Fibroblast of upper back skin (primary cell): ENCODE measurements around the gene UCKL1.
"Not testable (repeated sequence)": the region's sequence is repeated elsewhere in the genome, so short reads cannot be mapped to it uniquely, and the experiment has no call there.

Experiments used
- DNase-seq: peaks from one replicate; pipeline ENCODE4 v3.0.0-alpha.2; 2013

UCKL1 gene

GRCh38 chr20:63955827-63956663 lies at the start of gene UCKL1:
TSS of gene UCKL1 (minus strand) at chr20:63956416. CDS start at chr20:63956372, 44 bp downstream.
- peak; percentile 87 for DNase-seq

GRCh38 chr20:64005394-64005793 lies 49.2 kb upstream of the UCKL1 start:
- no peak for DNase-seq

- DNase-seq = no peak
Observed at GRCh38 chr20:64003960-64004725, 47.9 kb upstream of the UCKL1 start.

GRCh38 chr20:64001607-64002011 lies 45.4 kb upstream of the UCKL1 start:
- DNase-seq = no peak

GRCh38 chr20:64000906-64001305 lies 44.7 kb upstream of the UCKL1 start:
- DNase-seq = no peak

GRCh38 chr20:63982937-63983336 lies 26.7 kb upstream of the UCKL1 start:
- no peak for DNase-seq

- DNase-seq = peak; percentile 95
Observed at GRCh38 chr20:63980806-63981728, 24.9 kb upstream of the UCKL1 start, which contains the start of gene PRPF6. TSS of gene PRPF6 (plus strand) at chr20:63981132. CDS start at chr20:63981246, 114 bp downstream.

- DNase-seq = peak; percentile 24
Observed at GRCh38 chr20:63980317-63980805, 24.1 kb upstream of the UCKL1 start.

- DNase-seq = peak; percentile 40
Observed at GRCh38 chr20:63979557-63980316, 23.5 kb upstream of the UCKL1 start, which contains the start of gene SAMD10. TSS of gene SAMD10 (minus strand) at chr20:63979642. CDS start at chr20:63979467, 175 bp downstream.

GRCh38 chr20:63979229-63979556 lies 23.0 kb upstream of the UCKL1 start:
- DNase-seq = no peak

- DNase-seq = no peak
Observed at GRCh38 chr20:63978319-63979228, 22.4 kb upstream of the UCKL1 start.

- peak; percentile 54 for DNase-seq
Observed at GRCh38 chr20:63977739-63978276, 21.6 kb upstream of the UCKL1 start.

GRCh38 chr20:63976980-63977738 lies 20.9 kb upstream of the UCKL1 start:
- DNase-seq = no peak

- not testable (repeated sequence) for DNase-seq
Observed at GRCh38 chr20:63976511-63976910, 20.3 kb upstream of the UCKL1 start.

- DNase-seq = no peak
Observed at GRCh38 chr20:63974402-63975200, 18.4 kb upstream of the UCKL1 start.

GRCh38 chr20:63973636-63974401 lies 17.6 kb upstream of the UCKL1 start:
- DNase-seq = peak; percentile 77

GRCh38 chr20:63973160-63973479 lies 16.9 kb upstream of the UCKL1 start:
- DNase-seq = no peak
